NCI-H446 (cell line): Measurements from ENCODE around the gene MPND.
"Not testable (repeated sequence)": the region's sequence is repeated elsewhere in the genome, so short reads cannot be mapped to it uniquely, and the experiment has no call there.

Experiments used
- DNase-seq, 2 experiments: peaks; one replicate each; lab custom pipeline; 2025; lab: John Stamatoyannopoulos, UW

Gene MPND

DNA sequence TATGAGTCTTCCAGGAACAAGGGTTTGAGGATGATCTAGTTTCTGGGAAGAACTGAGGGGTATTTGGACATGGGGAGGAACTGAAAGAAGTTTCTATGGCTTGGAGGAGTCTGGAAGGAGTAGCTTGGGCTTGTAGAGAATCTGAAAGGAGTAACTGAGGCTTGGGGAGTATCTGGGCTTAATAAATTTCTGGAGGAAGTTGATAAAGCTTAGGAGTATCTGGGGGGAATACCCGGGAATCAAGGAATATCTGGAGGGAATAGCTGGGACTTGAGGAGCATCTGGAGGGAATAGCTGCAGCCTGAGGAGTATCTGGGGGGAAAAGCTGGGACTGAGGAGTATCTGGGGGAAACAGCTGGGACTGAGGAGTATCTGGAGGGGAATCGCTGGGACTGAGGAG is 22.9 kb upstream of the MPND start:
- no peak for DNase-seq

DNA sequence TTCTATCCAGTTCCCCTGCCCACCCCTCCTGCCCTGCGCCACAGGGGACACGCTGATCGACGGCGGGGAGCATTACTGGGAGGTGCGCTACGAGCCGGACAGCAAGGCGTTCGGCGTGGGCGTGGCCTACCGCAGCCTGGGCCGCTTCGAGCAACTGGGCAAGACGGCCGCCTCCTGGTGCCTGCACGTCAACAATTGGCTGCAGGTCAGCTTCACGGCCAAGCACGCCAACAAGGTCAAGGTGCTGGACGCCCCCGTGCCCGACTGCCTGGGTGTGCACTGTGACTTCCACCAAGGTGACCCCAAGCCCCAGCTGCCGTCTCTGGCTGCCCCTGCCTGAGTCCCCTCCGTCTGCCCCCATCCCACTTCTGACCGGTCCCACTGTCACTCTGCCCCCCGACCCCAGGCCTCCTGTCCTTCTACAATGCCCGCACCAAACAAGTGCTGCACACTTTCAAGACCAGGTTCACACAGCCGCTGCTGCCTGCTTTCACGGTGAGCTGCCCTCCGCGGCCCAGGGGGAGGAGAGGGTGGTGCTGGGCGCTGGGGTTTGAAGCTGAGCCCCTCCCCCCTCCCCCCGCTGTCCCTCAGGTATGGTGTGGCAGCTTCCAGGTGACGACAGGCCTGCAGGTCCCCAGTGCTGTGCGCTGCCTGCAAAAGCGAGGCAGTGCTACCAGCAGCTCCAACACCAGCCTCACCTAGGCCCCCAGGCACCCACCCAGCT is 20.3 kb upstream of the MPND start:
- DNase-seq = no peak

- DNase-seq = no peak
These were observed 19.7 kb upstream of the MPND start for GRCh38 chr19:4323692-4324091.

DNA sequence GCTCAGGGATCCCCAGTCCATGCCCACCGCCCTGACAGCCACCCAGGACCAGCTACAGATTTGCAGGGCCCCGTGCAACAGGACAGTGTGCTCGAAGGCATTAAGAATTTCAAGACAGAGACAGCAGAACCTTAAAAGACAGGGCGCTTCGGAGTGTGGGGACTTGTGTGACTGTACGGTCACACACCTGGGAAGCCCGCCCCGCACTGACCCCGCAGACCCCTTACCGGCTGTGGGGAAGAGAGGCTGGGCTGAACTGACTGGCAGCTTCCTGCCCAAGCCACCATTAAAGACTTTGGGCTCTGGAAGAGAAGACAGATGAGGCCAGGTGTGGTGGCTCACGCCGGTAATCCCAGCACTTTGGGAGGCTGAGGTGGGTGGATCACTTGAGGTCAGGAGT is 19.1 kb upstream of the MPND start:
- DNase-seq = no peak

GRCh38 chr19:4326215-4326836 is 17.0 kb upstream of the MPND start:
- no peak for DNase-seq

- no peak for DNase-seq
These were observed 16.5 kb upstream of the MPND start for GRCh38 chr19:4326837-4327251.

- DNase-seq = peak in 1 of 2 experiments; percentile 43
These were observed 16.0 kb upstream of the MPND start for GRCh38 chr19:4327252-4327876.

DNA sequence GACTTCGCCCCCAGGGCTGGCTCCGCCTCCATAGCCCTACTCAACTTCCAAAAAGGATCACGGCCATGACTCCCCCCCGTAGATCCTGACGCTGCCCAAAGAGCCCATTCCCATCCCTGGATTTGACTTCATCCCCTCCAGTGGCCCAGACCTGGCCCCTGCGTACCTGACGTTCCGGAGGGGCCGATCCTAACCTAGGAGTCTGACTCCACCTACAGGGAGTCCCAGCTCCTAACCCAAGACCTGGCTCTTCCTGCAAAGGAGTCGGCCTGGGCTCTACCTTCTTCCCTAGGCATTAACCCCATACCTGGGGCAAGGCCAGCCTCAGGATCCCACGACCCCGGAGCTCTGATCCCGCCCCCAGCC is 15.5 kb upstream of the MPND start:
- DNase-seq = no peak

GRCh38 chr19:4328243-4328990 is 14.9 kb upstream of the MPND start:
- peak; percentile 86 to 96 for DNase-seq

GRCh38 chr19:4328991-4329681 is 14.2 kb upstream of the MPND start:
- not testable (repeated sequence) for DNase-seq

GRCh38 chr19:4329858-4330257 is 13.5 kb upstream of the MPND start:
- no peak for DNase-seq

DNA sequence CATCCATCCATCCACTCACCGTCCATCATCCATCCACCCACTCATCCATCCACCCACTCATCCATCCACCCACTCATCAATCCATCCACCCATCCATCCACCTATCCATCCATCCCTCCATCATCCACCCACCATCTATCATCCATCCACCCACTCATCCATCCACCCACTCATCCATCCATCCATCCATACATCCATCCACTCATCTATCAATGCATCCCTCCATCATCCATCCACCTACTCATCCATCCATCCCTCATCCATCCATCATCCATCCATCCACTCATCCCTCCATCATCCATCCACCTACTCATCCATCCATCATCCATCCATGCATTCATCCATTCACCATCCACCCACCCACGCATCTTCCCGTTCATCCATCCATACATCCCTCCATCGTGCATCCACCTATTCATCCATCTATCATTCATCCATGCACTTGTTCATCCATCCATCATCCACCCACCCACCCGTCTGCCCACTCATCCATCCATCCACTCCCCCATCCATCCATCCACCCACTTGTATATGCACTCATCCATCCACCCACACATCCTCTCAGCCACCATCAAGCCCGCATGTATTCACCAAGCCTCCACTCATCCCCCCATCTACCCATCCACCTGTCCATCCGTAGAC is 8.3 kb upstream of the MPND start:
- DNase-seq = no peak

GRCh38 chr19:4337906-4338440 is 5.4 kb upstream of the MPND start:
- no peak for DNase-seq

GRCh38 chr19:4338441-4339355 is 4.7 kb upstream of the MPND start, which contains the start of gene STAP2:
TSS of gene STAP2 (minus strand) at chr19:4338827. CDS start at chr19:4338753, 74 bp downstream.
- DNase-seq = no peak

DNA sequence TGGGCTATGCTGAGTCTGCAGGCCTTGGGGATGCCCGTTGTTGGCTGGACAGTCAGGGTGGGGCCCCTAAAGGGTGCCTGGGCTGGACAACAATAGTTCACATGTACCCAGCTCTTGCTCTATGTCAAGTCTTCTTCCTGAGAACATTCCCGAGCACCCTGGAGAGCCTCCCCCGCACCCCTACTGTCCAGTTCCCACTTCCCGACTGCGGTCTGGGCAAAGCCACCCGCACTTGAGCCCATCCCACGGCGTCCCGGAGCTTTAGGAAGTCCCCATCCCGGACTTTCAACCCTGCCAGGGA is 1.1 kb upstream of the MPND start:
- no peak for DNase-seq

DNA sequence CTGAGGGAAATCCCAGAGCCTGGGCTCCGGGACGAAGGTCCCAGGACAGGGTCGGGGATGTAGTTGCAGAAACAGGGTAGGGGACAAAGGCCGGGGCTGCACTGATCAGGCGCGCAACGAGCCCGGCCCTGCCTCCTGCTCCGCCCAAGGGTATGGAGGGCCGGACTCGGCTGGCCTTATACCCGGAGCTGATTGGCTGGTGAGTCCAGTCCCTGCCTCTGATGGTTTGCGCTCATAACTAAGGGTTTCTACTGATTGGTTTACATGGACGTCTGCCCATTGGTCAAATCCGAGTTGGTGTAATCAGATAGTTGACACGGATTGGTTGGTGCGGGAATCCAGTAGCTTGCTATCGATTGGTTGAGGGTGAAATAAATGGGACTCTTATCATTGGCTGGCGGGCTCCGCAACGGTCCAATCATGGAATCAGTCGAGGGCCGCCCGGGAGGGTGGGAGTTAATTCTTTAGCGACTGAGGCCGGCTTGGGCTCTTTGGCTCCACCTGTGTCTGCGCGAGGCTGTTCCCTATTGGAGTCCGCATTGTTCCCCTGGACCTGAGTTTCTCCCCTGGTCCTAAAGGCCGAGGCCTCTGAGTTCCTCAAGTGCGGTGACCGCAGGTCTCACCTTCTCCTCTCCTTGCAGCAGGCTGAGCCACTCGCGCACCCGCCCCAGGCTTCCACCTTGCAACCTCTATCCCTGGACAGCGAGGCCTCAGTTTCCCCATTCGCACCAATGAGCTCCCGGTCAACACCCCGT is 570 bp upstream of the MPND start:
- DNase-seq = peak; percentile 99 to 100

GRCh38 chr19:4345342-4346019 is 2.1 kb downstream of the MPND start:
- no peak for DNase-seq

DNA sequence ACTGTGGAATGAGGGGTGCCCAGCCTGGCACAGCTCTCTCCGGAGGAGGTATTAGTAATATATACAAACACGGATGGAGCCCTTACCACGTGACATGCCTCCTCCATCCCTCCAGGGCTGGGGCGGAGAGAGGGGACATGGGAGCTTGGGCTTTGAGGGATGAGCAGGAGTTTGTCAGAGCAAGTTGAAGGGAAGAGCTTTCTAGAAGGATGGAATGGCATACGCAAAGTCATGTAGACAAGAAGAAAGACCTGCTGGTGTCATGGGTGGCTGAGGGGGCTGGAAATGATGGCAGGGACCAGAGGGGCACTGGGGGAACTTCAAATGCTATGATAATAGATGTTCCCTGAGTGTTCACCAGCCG is 2.6 kb downstream of the MPND start:
- DNase-seq = no peak

DNA sequence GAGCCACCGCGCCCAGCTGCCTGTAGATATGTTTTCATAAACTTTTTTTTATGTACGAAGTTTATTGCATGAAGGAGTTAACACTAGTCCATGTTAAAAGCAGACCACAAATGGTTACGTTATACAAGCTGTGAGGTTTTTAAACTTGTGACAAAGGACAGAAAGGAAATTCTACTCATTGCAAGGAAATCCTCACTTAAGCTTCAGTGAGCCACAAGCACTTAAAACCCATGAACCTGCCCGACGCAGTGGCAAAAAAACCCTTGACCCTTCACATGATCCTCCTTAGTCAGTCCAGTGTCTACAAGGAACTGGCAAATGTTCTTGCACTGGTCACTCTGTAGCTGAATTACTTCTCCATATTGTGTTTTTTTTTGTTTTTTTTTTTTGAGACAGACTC is 4.2 kb downstream of the MPND start:
- DNase-seq = no peak
